ENCODE measurements around the gene PAX6. TPM values are rescaled to one million over a fixed set of nuclear protein-coding genes. Genes with fewer than 3 reads are reported as not detected.
A peak's percentile ranks its signal among the peaks of the same experiment; 100 is the strongest.

PAX6 gene
- total RNA-seq, 1 experiment from 2014 or later = 0.49 TPM

- ATAC-seq (no peak), DNase-seq (ENCODE audit: low read depth, low spot score) (no peak)
- POLR2A ChIA-PET = no interaction called here
- H3K27ac ChIP-seq (ENCODE audit: low read length) = no peak overlapping the region
- intact Hi-C loops (cut with micrococcal nuclease; ENCODE audit: unreplicated experiment) (no loop called here), in situ Hi-C loops (cut with HindIII; ENCODE audit: low pct_unique_long_range_greater_than_20kb, low sequenced_read_pairs) (no loop called here)
- H3K4me1 ChIP-seq (ENCODE audit: control insufficient read depth, insufficient read depth, low read length) = no peaks in the 10 kb centered on the region
- H3K4me3 ChIP-seq (ENCODE audit: low read depth in 2 of 2, low read length in 2 of 2) = no peak overlapping the region
- CTCF ChIA-PET = no interaction called here
- H3K27me3 ChIP-seq (ENCODE audit: control insufficient read depth, insufficient read depth, low read length) = no peaks in the 10 kb centered on the region
- TF ChIP-seq SIN3A (IDR thresholded peaks at IDR 0.05; ENCODE audit: borderline replicate concordance, insufficient read depth, low read depth, low read length) (no peak), TCF7L2 (IDR thresholded peaks at IDR 0.05; ENCODE audit: low read depth, low read length) (no peak), POLR2AphosphoS5 (IDR thresholded peaks at IDR 0.05; ENCODE audit: low read depth, low read length) (no peak)
- TF ChIP-seq, protein P1, sequence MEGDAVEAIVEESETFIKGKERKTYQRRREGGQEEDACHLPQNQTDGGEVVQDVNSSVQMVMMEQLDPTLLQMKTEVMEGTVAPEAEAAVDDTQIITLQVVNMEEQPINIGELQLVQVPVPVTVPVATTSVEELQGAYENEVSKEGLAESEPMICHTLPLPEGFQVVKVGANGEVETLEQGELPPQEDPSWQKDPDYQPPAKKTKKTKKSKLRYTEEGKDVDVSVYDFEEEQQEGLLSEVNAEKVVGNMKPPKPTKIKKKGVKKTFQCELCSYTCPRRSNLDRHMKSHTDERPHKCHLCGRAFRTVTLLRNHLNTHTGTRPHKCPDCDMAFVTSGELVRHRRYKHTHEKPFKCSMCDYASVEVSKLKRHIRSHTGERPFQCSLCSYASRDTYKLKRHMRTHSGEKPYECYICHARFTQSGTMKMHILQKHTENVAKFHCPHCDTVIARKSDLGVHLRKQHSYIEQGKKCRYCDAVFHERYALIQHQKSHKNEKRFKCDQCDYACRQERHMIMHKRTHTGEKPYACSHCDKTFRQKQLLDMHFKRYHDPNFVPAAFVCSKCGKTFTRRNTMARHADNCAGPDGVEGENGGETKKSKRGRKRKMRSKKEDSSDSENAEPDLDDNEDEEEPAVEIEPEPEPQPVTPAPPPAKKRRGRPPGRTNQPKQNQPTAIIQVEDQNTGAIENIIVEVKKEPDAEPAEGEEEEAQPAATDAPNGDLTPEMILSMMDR (IDR thresholded peaks at IDR 0.05) = no peak
- TF ChIP-seq, protein P2, sequence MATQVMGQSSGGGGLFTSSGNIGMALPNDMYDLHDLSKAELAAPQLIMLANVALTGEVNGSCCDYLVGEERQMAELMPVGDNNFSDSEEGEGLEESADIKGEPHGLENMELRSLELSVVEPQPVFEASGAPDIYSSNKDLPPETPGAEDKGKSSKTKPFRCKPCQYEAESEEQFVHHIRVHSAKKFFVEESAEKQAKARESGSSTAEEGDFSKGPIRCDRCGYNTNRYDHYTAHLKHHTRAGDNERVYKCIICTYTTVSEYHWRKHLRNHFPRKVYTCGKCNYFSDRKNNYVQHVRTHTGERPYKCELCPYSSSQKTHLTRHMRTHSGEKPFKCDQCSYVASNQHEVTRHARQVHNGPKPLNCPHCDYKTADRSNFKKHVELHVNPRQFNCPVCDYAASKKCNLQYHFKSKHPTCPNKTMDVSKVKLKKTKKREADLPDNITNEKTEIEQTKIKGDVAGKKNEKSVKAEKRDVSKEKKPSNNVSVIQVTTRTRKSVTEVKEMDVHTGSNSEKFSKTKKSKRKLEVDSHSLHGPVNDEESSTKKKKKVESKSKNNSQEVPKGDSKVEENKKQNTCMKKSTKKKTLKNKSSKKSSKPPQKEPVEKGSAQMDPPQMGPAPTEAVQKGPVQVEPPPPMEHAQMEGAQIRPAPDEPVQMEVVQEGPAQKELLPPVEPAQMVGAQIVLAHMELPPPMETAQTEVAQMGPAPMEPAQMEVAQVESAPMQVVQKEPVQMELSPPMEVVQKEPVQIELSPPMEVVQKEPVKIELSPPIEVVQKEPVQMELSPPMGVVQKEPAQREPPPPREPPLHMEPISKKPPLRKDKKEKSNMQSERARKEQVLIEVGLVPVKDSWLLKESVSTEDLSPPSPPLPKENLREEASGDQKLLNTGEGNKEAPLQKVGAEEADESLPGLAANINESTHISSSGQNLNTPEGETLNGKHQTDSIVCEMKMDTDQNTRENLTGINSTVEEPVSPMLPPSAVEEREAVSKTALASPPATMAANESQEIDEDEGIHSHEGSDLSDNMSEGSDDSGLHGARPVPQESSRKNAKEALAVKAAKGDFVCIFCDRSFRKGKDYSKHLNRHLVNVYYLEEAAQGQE (IDR thresholded peaks at IDR 0.05; ENCODE audit: insufficient read depth in 1 of 2, low read depth in 2 of 2, low read length in 1 of 2) = no peak
- no peaks in the 10 kb centered on the region for H3K36me3 ChIP-seq (ENCODE audit: control insufficient read depth, insufficient read depth, low read length)
- BruUV-seq (replicated peaks) = no TSS peak
- no peaks in the 10 kb centered on the region for H3K9me3 ChIP-seq (ENCODE audit: control insufficient read depth, insufficient read depth, low read depth, low read length)
Measured at GRCh38 chr11:31780078-31780477, 31.0 kb downstream of the PAX6 start.

- Histone ChIP-seq H3K27ac (ENCODE audit: low read length) (no peak overlapping the region), H3K9me3 (ENCODE audit: control insufficient read depth, insufficient read depth, low read depth, low read length) (no peaks in the 10 kb centered on the region), H3K4me3 (ENCODE audit: low read depth in 2 of 2, low read length in 2 of 2) (no peak overlapping the region), H3K4me1 (ENCODE audit: control insufficient read depth, insufficient read depth, low read length) (no peaks in the 10 kb centered on the region), H3K27me3 (ENCODE audit: control insufficient read depth, insufficient read depth, low read length) (no peaks in the 10 kb centered on the region), H3K36me3 (ENCODE audit: control insufficient read depth, insufficient read depth, low read length) (no peaks in the 10 kb centered on the region)
- CTCF ChIA-PET = no interaction called here
- 0 out of 2 replicates have a peak, but pooled peaks have one; percentile 34 for ATAC-seq
- intact Hi-C loops (cut with micrococcal nuclease; ENCODE audit: unreplicated experiment) = no loop called here
- in situ Hi-C loops (cut with HindIII; ENCODE audit: low pct_unique_long_range_greater_than_20kb, low sequenced_read_pairs) = no loop called here
- peak; percentile 4 for DNase-seq (ENCODE audit: low read depth, low spot score)
- no TSS peak for BruUV-seq (replicated peaks)
- no peak for TF ChIP-seq POLR2AphosphoS5 (IDR thresholded peaks at IDR 0.05; ENCODE audit: low read depth, low read length)
- TF ChIP-seq TCF7L2 (IDR thresholded peaks at IDR 0.05; ENCODE audit: low read depth, low read length) = no peak
- TF ChIP-seq, protein P2 (IDR thresholded peaks at IDR 0.05; ENCODE audit: insufficient read depth in 1 of 2, low read depth in 2 of 2, low read length in 1 of 2) = no peak
- TF ChIP-seq, protein P1 (IDR thresholded peaks at IDR 0.05) = no peak
- no peak for TF ChIP-seq SIN3A (IDR thresholded peaks at IDR 0.05; ENCODE audit: borderline replicate concordance, insufficient read depth, low read depth, low read length)
- POLR2A ChIA-PET = no interaction called here
Measured at GRCh38 chr11:31779374-31779791, 31.7 kb downstream of the PAX6 start.
